Coronary artery (tissue), 2 donors: ENCODE data around the gene IMMP2L.
"Not testable (repeated sequence)": the region's sequence is repeated elsewhere in the genome, so short reads cannot be mapped to it uniquely, and the experiment has no call there.

Experiments used
- DNase-seq: peaks from one replicate; pipeline ENCODE4 v3.0.0-alpha.2; 2017; ENCODE audit warnings: low spot score
- H3K27ac ChIP-seq, 2 donors: fragments of 200-600 bp; sonication (generic); one replicate each; pipeline ENCODE4 v1.5.1; 2016 to 2019
- H3K4me3 ChIP-seq: fragments of 200-600 bp; sonication (generic); 2 replicates; pipeline ENCODE4 v1.5.1; 2016; ENCODE audit warnings: mild to moderate bottlenecking, moderate library complexity
- TF ChIP-seq, protein P1 (sequence below): fragments of 200-600 bp; sonication (generic); IDR thresholded peaks from one replicate; pipeline ENCODE4 v1.5.1; 2019; ENCODE audit warnings: antibody characterized with exemption

IMMP2L gene

DNA sequence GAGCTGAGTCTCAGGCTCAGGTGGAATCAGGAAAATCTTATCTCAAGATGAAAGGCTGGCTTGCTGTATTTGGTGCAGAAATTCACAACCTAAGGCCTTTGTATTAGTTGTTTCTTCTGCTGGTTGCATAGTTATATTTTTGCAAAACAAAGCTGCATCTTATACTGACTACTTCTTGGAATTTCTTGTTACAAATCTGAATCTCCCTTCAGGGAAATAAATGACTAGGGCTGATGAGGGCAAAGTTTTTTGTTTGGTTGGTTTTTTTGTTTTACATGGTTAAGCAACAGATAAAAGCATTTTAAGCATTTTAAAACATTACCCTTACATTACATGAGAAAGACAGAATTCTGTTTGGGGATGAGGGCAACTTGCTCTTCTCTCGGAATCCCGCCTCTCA lies 485.3 kb downstream of the IMMP2L start:
- DNase-seq: no peak
- Histone ChIP-seq H3K4me3 (no peak overlapping the region), H3K27ac (no peak overlapping the region)
- TF ChIP-seq, protein P1, sequence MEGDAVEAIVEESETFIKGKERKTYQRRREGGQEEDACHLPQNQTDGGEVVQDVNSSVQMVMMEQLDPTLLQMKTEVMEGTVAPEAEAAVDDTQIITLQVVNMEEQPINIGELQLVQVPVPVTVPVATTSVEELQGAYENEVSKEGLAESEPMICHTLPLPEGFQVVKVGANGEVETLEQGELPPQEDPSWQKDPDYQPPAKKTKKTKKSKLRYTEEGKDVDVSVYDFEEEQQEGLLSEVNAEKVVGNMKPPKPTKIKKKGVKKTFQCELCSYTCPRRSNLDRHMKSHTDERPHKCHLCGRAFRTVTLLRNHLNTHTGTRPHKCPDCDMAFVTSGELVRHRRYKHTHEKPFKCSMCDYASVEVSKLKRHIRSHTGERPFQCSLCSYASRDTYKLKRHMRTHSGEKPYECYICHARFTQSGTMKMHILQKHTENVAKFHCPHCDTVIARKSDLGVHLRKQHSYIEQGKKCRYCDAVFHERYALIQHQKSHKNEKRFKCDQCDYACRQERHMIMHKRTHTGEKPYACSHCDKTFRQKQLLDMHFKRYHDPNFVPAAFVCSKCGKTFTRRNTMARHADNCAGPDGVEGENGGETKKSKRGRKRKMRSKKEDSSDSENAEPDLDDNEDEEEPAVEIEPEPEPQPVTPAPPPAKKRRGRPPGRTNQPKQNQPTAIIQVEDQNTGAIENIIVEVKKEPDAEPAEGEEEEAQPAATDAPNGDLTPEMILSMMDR: no peak

DNA sequence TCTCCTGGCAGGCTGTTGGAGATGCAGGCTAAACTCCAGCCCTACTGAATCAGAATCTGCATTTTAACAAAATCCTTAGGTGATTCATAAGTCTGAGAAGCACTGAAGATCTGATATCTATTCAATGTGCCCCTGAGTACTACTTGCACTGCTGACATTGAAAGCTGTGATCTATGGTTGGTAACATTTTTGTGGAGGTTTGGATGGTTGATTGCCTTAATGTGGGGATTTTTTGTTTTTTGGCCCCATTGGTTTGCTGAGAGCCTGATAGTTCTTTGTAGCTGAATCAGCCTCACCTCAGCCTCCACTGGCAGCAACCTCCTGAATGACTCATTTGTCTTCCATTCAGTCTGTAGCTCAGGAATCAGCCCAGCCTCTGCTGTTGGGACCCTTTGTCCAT lies 486.1 kb downstream of the IMMP2L start:
- TF ChIP-seq, protein P1: no peak

DNA sequence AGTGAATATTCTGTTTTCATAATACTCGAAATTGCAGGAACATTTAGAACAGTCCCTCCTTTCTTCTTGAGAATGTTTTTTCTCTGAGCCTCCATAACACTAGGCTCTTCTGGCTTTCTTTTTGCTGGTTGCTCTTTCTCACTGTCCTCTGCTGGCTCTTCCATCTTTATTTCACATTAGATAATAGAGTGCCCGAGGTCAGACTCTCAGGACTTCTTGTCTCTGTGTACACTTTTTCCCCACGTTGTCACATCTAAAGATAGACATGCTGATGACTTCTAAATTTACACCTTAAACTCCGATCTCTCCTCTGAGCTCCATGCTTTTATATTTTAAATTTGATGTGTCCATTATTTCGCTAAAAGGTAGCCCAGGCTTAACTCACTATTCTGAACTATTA lies 486.8 kb downstream of the IMMP2L start:
- no peak for DNase-seq
- TF ChIP-seq, protein P1: no peak
- no peak overlapping the region for H3K27ac ChIP-seq
- H3K4me3 ChIP-seq: no peak overlapping the region

More for the DNA sequence above, 486.1 kb downstream of the IMMP2L start:
- no peak for DNase-seq
- no peak overlapping the region for H3K4me3 ChIP-seq
- H3K27ac ChIP-seq: no peak overlapping the region

DNA sequence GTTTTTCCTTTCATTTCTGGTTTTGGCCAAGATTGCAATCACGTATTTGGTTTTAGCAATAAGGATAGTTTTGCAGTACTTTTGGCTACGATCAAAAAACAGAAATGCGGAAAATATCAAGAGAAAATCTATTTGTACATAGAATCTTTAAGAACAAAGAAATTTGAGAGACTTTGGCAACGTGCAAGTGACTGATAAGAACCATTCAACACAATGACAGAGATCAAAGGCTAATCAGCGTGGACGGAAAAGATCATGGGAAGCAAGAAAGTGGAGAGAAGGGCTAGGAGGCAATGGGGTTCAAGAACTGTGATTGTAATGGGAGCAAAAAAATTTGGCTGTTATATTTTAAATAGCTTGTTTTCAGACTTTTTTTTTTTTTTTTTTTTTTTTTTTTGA lies 487.5 kb downstream of the IMMP2L start:
- no peak overlapping the region for H3K4me3 ChIP-seq
- TF ChIP-seq, protein P1: no peak
- DNase-seq: no peak
- no peak overlapping the region for H3K27ac ChIP-seq

DNA sequence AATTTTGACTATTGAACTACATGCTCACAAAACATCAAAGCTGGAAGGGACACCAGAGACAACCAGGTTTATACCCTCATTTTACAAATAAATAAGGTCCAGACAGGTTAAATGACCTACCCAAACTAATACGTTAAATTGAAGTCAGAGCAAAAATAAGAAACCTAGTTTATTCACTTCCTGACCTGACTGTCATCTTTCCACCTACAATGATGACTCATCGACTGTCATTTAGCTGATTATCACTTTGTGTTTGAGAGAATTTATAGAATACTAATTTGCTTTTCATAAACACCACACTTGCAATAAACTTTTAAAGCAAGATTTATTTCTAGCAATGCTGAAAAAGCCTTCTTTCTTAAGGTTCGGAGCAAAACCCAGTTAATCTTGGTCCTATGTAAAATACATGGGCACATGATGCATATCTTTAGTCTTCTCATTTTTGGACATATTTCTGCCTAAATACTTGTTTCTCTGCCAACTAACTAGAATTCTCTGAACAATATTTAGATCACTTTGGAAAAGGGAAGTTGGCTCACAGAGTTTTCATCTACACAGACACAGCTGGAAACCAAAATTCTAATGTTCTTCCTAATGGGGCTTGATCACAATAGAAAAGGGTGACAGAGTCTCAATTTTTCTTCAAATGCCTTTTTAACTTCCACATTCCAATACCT lies 488.1 kb downstream of the IMMP2L start:
- DNase-seq: no peak
- Histone ChIP-seq H3K27ac (no peak overlapping the region), H3K4me3 (no peak overlapping the region)
- TF ChIP-seq, protein P1: no peak

DNA sequence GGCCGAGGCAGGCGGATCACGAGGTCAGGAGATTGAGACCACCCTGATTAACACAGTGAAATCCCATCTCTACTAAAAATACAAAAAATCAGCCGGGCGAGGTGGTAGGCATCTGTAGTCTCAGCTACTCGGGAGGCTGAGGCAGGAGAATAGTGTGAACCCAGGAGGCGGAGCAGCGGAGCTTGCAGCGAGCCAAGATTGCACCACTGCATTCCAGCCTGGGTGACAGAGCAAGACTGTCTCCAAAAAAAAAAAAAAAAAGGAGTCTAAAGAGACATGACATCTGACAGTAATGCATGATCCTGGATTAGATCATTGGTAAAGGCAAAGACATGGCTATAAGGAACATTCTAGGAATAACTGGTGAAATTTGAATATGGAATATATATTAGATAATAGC lies 489.6 kb downstream of the IMMP2L start:
- not testable (repeated sequence) for DNase-seq, H3K4me3 ChIP-seq, H3K27ac ChIP-seq

DNA sequence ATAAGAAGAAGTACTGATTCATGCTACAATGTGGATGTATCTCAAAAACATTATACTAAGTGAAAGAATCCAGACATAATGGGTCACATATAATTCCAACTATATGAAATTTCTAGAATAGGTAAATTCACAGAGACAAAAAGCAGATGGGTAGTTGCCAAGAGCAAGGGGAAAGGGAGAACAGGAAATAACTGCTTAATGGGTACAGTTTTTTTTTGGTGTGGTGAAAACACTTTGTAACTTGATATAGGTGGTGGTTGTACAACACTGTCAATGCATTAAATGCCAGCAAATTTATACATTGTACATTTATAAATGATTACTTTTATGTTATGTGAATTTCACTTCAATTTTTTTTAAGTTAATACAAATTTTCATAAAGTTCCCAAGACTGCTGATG lies 490.7 kb downstream of the IMMP2L start:
- no peak overlapping the region for H3K4me3 ChIP-seq

More for the DNA sequence above, 490.7 kb downstream of the IMMP2L start:
- no peak for DNase-seq
- TF ChIP-seq, protein P1: no peak
- H3K27ac ChIP-seq: no peak overlapping the region
